ENCODE data around the gene SLC4A11.

The SLC4A11 gene

GRCh38 chr20:3247638-3248037 lies 8.6 kb upstream of the SLC4A11 start:
- DNase-seq (ENCODE audit: extremely low read depth in 1 of 2, low read depth in 1 of 2): no peak

- DNase-seq (ENCODE audit: extremely low read depth in 1 of 2, low read depth in 1 of 2): no peak
These were observed 7.7 kb upstream of the SLC4A11 start for GRCh38 chr20:3246682-3247081.

- no peak for DNase-seq (ENCODE audit: extremely low read depth in 1 of 2, low read depth in 1 of 2)
These were observed 6.7 kb upstream of the SLC4A11 start for GRCh38 chr20:3245711-3246110.

- DNase-seq (ENCODE audit: extremely low read depth in 1 of 2, low read depth in 1 of 2): no peak
These were observed 6.2 kb upstream of the SLC4A11 start for GRCh38 chr20:3245156-3245555.

GRCh38 chr20:3244613-3245012 lies 5.6 kb upstream of the SLC4A11 start:
- DNase-seq (ENCODE audit: extremely low read depth in 1 of 2, low read depth in 1 of 2): no peak

GRCh38 chr20:3243718-3244358 lies 4.8 kb upstream of the SLC4A11 start:
- DNase-seq (ENCODE audit: extremely low read depth in 1 of 2, low read depth in 1 of 2): no peak

- DNase-seq (ENCODE audit: extremely low read depth in 1 of 2, low read depth in 1 of 2): no peak
These were observed 3.2 kb upstream of the SLC4A11 start for GRCh38 chr20:3242172-3242692.

GRCh38 chr20:3240776-3241363 lies 1.9 kb upstream of the SLC4A11 start:
- no peak for DNase-seq (ENCODE audit: extremely low read depth in 1 of 2, low read depth in 1 of 2)

- DNase-seq (ENCODE audit: extremely low read depth in 1 of 2, low read depth in 1 of 2): no peak
These were observed 1.1 kb upstream of the SLC4A11 start for GRCh38 chr20:3239867-3240775.

GRCh38 chr20:3238616-3239025 lies 369 bp downstream of the SLC4A11 start:
- DNase-seq (ENCODE audit: extremely low read depth in 1 of 2, low read depth in 1 of 2): peak; percentile 34 to 39

- DNase-seq (ENCODE audit: extremely low read depth in 1 of 2, low read depth in 1 of 2): no peak
These were observed 903 bp downstream of the SLC4A11 start for GRCh38 chr20:3237958-3238615.

GRCh38 chr20:3237011-3237957 lies 1.7 kb downstream of the SLC4A11 start:
- no peak for DNase-seq (ENCODE audit: extremely low read depth in 1 of 2, low read depth in 1 of 2)

GRCh38 chr20:3235666-3236324 lies 3.2 kb downstream of the SLC4A11 start:
- no peak for DNase-seq (ENCODE audit: extremely low read depth in 1 of 2, low read depth in 1 of 2)

- no peak for DNase-seq (ENCODE audit: extremely low read depth in 1 of 2, low read depth in 1 of 2)
These were observed 4.9 kb downstream of the SLC4A11 start for GRCh38 chr20:3233991-3234498.

- DNase-seq (ENCODE audit: extremely low read depth in 1 of 2, low read depth in 1 of 2): no peak
These were observed 5.6 kb downstream of the SLC4A11 start for GRCh38 chr20:3233131-3233990.

GRCh38 chr20:3231889-3232588 lies 7.0 kb downstream of the SLC4A11 start:
- no peak for DNase-seq (ENCODE audit: extremely low read depth in 1 of 2, low read depth in 1 of 2)

GRCh38 chr20:3231116-3231515 lies 7.9 kb downstream of the SLC4A11 start:
- no peak for DNase-seq (ENCODE audit: extremely low read depth in 1 of 2, low read depth in 1 of 2)

GRCh38 chr20:3229798-3230197 lies 9.2 kb downstream of the SLC4A11 start:
- DNase-seq (ENCODE audit: extremely low read depth in 1 of 2, low read depth in 1 of 2): no peak
